Daoy (cell line): ENCODE results near the gene PARP12. TPM values are rescaled to one million over a fixed set of nuclear protein-coding genes. Genes with fewer than 3 reads are reported as not detected.

Experiments used
- DNase-seq: peaks from one replicate; pipeline ENCODE4 v3.0.0-alpha.2; 2015; ENCODE audit warnings: low read depth
- total RNA-seq: library from RNA; depleted of rRNA; stranded (reverse); fragments of >200 nt; shearing (Covaris generic); gene quantifications from 2 replicates; pipeline ENCODE4 v1.2.3, GENCODE V29; 2014

Gene PARP12
- total RNA-seq, 1 experiment from 2014 or later, result 22.8 TPM

GRCh38 chr7:140035400-140036223, 27.1 kb downstream of the PARP12 start:
- peak; percentile 47 for DNase-seq

- no peak for DNase-seq
Measured at GRCh38 chr7:140034421-140034820, 28.3 kb downstream of the PARP12 start.

DNA sequence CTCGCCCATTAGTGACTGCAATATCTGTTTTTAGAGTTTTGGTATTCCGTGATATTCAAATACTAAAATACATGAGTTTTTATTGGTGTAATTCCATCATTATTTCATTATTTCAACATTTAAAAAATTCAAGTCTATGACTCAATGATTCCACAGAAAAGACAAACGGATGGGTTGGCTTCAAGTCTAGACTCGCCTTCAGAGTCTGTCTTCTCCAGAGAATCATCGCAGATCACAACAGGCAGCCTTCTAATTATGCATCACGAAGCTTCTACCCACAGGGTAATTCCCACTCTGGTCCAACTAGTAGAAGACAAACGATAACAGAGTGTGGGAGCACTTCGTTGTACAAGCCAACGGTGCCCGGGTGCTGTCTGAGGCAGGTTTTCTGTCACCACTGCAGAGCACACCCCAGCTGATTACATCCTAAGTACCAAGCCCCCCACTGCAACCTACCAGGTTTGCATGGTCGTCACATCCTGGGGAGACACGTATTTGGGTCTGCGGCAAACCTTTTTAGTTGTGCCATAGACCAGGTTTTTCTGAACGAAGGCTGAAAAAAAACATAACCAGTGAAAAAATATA, 28.9 kb downstream of the PARP12 start:
- no peak for DNase-seq

- DNase-seq, result peak; percentile 14
Measured at GRCh38 chr7:140033036-140033435, 29.7 kb downstream of the PARP12 start.

DNA sequence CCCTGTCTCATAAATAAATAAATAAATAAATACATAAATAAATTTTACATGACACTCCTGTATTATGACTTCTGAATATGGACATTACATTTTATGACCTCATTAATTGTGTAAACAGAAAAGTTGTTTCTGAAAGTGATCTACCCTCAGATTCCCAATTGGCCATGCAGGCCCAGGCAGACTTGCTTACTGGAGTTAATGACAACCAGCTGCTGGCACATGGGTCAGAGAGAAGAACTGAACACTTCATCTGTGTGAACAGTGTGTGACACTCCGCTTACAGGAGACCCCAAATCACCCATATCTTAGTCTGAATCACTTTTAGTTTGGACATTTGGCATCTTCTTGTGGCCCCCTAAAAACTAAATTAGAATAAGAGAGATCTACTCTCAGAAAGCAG, 31.4 kb downstream of the PARP12 start:
- DNase-seq, result no peak

DNA sequence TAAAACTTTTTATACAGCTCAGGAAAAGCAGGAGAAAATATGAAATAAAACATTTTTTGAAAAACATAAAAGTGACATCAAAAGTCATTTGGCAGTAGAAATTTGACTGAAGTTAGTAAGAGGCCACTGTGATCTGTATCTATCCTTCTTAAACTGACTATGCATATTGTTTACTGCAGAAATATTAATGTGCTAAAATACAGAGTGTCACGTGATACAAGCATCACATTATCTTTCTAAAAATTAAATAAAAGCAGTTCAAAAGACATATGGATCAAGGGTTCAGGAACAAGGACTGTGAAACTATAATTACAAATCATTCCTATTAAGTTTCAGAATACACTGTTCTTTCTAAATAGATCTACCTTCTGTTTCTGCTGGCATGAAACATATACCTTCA, 33.7 kb downstream of the PARP12 start:
- no peak for DNase-seq

- no peak for DNase-seq
Measured at GRCh38 chr7:140028311-140028710, 34.4 kb downstream of the PARP12 start.

- DNase-seq, result no peak
Measured at GRCh38 chr7:140027858-140028257, 34.9 kb downstream of the PARP12 start.

DNA sequence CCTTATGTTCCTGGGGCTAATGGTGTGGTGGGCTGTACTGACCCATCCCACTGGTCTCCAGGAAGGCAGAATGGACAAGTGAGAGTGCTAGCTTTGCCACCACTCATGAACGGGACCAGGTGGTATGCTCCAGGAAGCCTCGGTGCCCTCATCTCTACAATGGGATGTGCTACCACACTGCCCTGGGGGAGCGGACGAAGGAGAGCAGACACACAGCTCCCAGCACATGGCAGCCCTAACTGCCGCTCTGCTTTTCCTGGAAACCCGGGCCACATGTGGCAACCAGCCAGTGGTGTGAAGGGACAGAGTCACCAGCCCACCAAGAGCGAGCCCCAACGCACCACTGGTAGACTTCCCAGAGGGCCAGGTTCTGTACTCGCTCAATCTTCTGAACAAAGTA, 35.8 kb downstream of the PARP12 start:
- no peak for DNase-seq

DNA sequence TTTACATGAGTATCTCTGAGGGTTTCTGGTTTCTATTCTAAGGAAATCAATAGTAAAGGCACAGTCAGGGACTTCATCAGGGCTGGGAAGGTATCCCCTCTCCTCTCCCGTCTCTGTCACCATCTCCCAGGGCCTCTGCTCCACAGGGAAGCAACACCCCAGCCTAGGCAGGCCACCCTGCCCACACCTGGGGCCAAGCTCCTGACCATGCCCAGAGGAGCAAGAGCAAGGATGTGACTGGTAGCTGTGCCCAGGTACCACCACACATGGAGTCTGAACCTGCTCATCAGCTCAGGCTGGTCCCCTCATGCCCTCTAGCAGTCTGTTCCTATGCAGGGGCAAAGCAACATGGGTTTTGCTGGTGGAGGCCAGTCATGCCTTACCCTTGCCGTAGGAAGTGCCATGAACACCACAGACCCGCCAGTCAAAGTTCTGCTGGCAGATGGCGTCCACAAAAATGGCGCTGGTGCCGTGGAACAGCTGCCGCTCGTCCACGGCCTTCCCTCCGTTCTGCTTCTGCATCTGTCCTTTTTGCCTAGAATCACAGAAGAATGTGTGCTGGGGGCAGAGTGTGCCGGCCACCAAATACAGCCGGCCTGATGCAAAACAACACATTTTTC, 36.8 kb downstream of the PARP12 start:
- DNase-seq, result no peak

DNA sequence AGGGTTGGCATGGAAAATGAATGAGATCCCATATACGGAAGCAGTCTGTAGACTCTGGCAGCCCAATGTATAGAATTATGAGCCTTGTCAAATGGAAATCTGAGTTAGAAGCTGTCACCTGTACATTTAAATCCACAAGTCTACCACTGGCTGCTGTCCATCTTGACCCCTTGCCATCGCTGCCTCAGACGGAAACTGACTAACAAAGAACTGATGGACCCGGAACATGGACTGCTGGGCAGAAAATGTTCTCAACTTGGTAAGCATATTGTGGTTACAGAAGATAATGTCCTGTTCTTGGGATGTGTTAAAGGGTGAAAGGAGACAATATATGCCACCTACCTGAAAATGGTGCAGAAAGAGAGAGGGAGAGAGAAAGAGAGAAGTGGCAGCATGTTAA, 37.5 kb downstream of the PARP12 start:
- DNase-seq, result no peak

DNA sequence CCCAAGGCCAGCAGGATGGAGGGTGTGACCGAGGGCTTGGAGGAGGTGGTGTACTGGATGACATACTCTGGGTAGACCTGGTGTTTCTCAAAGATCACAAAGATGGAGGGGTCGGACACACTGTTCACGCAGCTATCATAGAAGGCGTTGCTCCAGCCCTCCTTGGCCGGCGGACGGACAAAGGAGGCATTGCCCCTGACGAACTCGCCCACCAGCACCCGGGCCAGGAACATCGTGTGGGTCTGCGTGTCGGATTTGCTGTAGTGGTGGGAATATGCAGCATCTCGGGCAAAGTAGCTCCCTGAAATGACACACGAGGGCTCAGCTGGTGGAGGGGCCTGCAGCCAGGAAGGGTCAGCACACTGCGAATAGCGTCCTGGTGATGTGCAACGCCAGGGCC, 38.2 kb downstream of the PARP12 start:
- DNase-seq, result no peak

DNA sequence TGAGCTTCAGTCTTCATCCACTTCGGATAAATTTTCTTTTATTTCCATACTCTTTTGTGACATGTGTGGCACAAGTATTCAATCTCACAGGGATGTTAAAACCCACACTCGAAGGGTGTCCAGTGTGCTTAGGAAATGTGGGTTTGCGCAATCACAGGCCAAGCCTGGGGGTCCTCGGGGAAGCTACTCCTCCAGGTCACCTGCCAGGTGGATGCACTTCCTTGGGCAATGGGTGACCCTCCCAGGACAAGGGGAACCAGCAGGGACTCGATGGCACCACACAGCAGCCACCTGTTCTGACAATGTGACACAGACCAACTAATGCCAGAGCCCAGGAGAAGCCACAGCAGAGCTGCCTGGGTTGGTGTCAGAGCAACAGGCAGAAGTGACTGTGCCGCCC, 39.0 kb downstream of the PARP12 start:
- no peak for DNase-seq

DNA sequence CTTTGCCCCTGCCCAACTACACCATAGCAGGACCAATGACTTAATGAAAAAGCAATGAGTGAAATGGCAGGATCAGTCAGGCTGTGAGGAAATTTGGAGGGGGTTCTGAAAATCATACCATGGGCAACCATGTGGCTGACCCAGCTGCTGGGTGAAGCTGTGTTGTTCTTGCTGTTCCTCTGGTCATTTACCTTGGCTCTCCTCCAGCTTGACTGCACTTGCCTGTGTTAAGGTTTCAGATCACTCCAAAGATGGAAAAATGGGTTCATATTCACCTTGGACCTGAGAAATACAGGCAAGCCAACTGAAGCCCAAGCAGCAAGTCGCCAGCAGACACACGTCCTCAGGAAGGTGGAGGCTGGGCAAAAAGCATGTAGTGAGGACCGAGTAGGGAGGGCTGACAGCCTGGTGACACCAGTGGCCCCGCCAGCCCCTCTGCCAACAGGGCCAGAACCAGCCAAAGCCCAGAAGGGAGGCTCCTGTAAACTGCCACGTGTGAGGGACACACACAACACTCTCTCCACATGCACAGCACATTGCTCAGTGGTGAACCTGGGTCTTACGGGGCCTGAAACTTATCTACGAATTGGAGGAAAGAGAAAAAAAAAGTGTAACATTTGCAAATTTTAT, 40.1 kb downstream of the PARP12 start:
- DNase-seq, result no peak

DNA sequence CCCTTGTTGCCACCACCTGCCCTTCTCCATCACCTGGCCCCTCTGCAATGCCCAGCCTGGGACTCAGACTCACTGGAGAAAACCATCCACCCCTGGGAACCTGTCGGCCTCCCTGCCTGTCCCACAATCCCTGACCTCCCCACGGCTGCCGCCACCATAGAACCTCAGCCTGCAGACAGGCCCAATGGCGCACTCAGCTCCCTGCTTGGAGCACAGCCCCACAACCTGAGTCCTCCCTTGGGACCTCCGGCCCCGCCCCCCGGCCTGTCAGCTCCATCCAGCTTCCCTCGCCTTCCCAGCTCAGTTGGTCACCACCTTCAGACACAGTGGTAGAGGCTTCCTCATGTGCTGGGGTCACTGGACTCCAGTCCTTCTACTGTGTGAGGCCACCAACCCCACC, 41.1 kb downstream of the PARP12 start:
- no peak for DNase-seq

GRCh38 chr7:140019606-140020005, 43.1 kb downstream of the PARP12 start:
- DNase-seq, result no peak

- DNase-seq, result no peak
Measured at GRCh38 chr7:140019172-140019571, 43.6 kb downstream of the PARP12 start.

DNA sequence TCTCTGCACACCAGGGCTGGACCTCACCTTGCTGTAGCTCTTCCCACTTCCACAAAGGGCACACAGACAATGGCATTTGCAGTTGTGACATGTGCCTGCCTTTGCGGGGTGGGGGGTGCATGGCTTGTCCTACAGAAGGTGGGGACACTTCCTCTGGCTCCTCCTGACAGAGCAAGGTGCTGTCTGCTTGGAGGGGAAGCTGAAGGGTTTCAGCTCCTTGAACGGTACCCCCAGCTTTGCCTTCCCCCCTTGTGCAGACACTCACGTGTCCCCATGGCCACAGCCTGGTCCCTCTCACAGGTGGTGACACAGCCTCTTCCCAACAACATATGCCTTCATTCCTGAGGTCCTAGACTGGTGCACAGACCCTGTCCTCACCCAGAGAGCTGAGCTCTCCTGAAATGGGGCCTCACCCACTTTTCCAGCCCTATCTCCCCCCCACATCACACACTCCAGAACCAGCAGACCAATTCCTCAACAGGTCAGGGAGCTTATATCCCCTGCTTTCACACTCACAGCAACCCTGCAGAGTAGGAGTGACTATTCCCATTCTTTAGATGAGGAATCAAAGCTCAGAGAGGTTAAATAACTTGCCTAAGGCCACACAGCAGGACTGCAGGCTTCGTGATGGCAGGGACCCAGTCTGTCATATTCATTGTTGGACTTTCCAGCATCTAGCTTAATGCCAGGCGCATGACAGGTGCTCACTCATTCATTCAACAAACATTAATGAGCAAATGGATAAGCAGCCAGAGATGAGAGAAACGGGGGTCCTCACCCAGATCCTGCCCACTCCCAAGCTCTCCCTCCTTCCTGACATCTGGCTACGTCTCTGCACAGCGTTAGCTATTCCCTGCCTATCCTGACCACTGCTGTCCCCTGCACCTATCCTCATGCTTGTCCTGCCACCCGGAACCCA, 44.4 kb downstream of the PARP12 start:
- no peak for DNase-seq

GRCh38 chr7:140017543-140017942, 45.2 kb downstream of the PARP12 start:
- DNase-seq, result no peak

- no peak for DNase-seq
Measured at GRCh38 chr7:140017034-140017433, 45.7 kb downstream of the PARP12 start.

DNA sequence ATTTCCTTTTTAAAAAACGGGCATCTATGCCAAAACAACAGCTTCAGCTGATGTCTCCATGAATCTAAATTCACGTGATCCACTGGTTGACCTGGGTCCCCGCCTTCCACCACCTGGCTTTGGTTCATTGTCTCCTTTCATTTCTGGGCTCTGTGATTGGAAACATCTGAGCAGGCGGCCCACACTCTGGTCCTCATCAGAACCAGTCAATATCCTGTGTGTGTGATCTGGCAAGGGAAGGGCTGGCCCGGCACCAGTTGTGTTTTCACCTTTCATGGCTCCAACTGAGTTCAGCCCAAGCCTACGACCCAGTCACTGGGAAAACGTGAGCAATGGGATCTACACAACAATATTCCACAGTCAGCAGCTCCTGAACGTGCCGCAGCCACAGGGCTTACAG, 46.2 kb downstream of the PARP12 start:
- DNase-seq, result no peak
